ENCODE results near the gene NUCKS1. TPM values are rescaled to one million over a fixed set of nuclear protein-coding genes. Genes with fewer than 3 reads are reported as not detected.

Gene NUCKS1
- total and polyA plus RNA-seq, 2 of the 8 experiments (the other 6 are each of a cell fraction or from before 2014, with no cell fraction given): 126 to 461 TPM

DNA sequence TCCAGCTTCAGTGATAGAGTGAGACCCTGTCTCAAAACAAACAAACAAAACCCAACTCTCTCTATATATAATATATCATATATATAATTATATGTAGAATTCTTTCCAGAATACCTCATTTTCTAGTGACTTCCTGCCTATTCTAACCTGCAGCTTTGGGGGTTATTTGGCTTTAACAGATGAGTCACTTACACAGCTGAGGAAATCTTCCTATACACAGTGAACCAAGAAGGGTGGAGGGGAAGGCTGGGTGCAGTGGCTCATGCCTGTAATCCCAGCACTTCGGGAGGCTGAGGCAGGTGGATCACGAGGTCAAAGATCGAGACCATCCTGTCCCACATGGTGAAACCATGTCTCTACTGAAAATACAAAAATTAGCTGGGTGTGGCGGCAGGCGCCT lies 16.1 kb upstream of the NUCKS1 start:
- FAIRE-seq: no peak
- no peak for DNase-seq (ENCODE audit: low read depth in 1 of 2, low spot score in 2 of 2)
- Histone ChIP-seq H2BK20ac (ENCODE audit: low read length) (no peak overlapping the region), H3K4ac (replicated peaks; ENCODE audit: insufficient read length, low read depth, low read length) (no peak overlapping the region), H3K9ac (replicated peaks in 1 of 4; ENCODE audit: extremely low read depth in 1 of 4, low read depth in 3 of 4, low read length in 3 of 4) (no peak overlapping the region), H3K79me1 (ENCODE audit: low read depth, low read length) (no peaks in the 10 kb centered on the region), H2AK5ac (ENCODE audit: low read depth, low read length) (no peak overlapping the region), H2BK120ac (replicated peaks; ENCODE audit: low read depth, low read length) (no peak overlapping the region), H3K9me3 (ENCODE audit: insufficient read depth in 2 of 2, low read depth in 1 of 2, low read length in 1 of 2) (no peaks in the 10 kb centered on the region), H3K56ac (replicated peaks; ENCODE audit: insufficient read length, low read depth, low read length) (no peak overlapping the region), H4K5ac (ENCODE audit: insufficient read length, low read depth, low read length) (no peak overlapping the region), H3K4me3 (ENCODE audit: extremely low read depth in 1 of 4, insufficient read depth in 2 of 4, low read depth in 3 of 4, low read length in 4 of 4) (no peak overlapping the region), H2BK15ac (ENCODE audit: low read length) (no peak overlapping the region), H3K18ac (ENCODE audit: extremely low read depth, low read length) (no peak overlapping the region), H3K4me1 (replicated peaks in 1 of 4; ENCODE audit: control insufficient read depth in 3 of 4, insufficient read depth in 4 of 4, low read length in 3 of 4) (no peaks in the 10 kb centered on the region), H2BK5ac (ENCODE audit: low read depth, low read length) (no peak overlapping the region), H3K23ac (ENCODE audit: insufficient read length) (no peak overlapping the region), H3K4me2 (ENCODE audit: insufficient read depth in 1 of 2, low read depth in 2 of 2, low read length in 2 of 2) (no peak overlapping the region), H4K8ac (ENCODE audit: extremely low read depth, insufficient read depth, low read length) (no peak overlapping the region), H2BK12ac (ENCODE audit: low read depth, low read length) (no peak overlapping the region), H2AFZ (ENCODE audit: low read length) (no peak overlapping the region), H4K20me1 (replicated peaks in 1 of 2; ENCODE audit: control insufficient read depth in 1 of 2, insufficient read depth in 2 of 2, low read length in 2 of 2) (no peaks in the 10 kb centered on the region), H3K23me2 (ENCODE audit: low read depth, low read length) (no peaks in the 10 kb centered on the region), H3K27me3 (replicated peaks in 1 of 4; ENCODE audit: control insufficient read depth in 3 of 4, extremely low read depth in 1 of 4, insufficient read depth in 3 of 4, low read length in 3 of 4) (no peaks in the 10 kb centered on the region), H3K36me3 (ENCODE audit: control insufficient read depth in 2 of 4, insufficient read depth in 4 of 4, low read length in 3 of 4) (no peaks in the 10 kb centered on the region), H3K27ac (ENCODE audit: low read depth, low read length) (no peak overlapping the region), H4K91ac (replicated peaks; ENCODE audit: insufficient read length, low read length) (no peak overlapping the region), H3K14ac (ENCODE audit: insufficient read length) (no peak overlapping the region), H3K79me2 (ENCODE audit: control insufficient read depth in 1 of 2, insufficient read depth in 2 of 2, low read length in 2 of 2) (no peaks in the 10 kb centered on the region)
- ChIA-PET CTCF (ENCODE audit: partially characterized antibody) (interaction anchor here (1.2 to 1.9 kb wide), 4 partner anchors 8 to 212 kb away, joined by 5 read pairs; no protein-coding TSS in a partner anchor), POLR2A (ENCODE audit: partially characterized antibody) (interaction anchor here (0.6 to 1.9 kb wide), 7 partner anchors 8 to 135 kb away, joined by 3 to 7 read pairs (median 4); partner anchors contain the start of gene RAB29)
- WGBS, 2 experiments (ENCODE audit: extremely low coverage in 1 of 2, insufficient coverage in 1 of 2, insufficient read length in 1 of 2, insufficient replicate concordance in 2 of 2, low coverage in 1 of 2, low lambda C conversion rate in 2 of 2, missing lambda C conversion rate in 1 of 2): 65% methylated on average over 5 of the region's 5 CpGs; no CpG with 5 or more reads in 1 of the 2 experiments
- no peak for TF ChIP-seq KDM1A (IDR thresholded peaks at IDR 0.05; ENCODE audit: borderline replicate concordance, low read length)

All from H1 (cell line).